Duodenal mucosa (tissue), 2 donors: ENCODE measurements around the gene GJC1.

ENCODE experiments used
- H3K27ac ChIP-seq: one replicate; pipeline ENCODE4 v1.7.0; 2013; ENCODE audit warnings: low read depth, low read length
- H3K27me3 ChIP-seq, 2 donors: one replicate each; pipeline ENCODE4 v1.7.0; 2013; ENCODE audit warnings: low read length in 2 of 2, control low read depth in 1 of 2; ENCODE audit not compliant: insufficient read depth in 2 of 2, control insufficient read depth in 1 of 2
- H3K36me3 ChIP-seq, 2 donors: one replicate each; pipeline ENCODE4 v1.7.0; 2013; ENCODE audit warnings: low read length in 2 of 2, control low read depth in 1 of 2; ENCODE audit not compliant: insufficient read depth in 2 of 2, control insufficient read depth in 1 of 2
- H3K4me1 ChIP-seq, 2 donors: one replicate each; pipeline ENCODE4 v1.7.0; 2013; ENCODE audit warnings: low read length in 2 of 2, control low read depth in 1 of 2; ENCODE audit not compliant: insufficient read depth in 2 of 2, control insufficient read depth in 1 of 2
- H3K4me3 ChIP-seq, 2 donors: one replicate each; pipeline ENCODE4 v1.7.0; 2013; ENCODE audit warnings: low read length in 2 of 2, low read depth in 1 of 2
- H3K9ac ChIP-seq, 2 donors: one replicate each; pipeline ENCODE4 v1.7.0; 2013; ENCODE audit warnings: low read length in 2 of 2, low read depth in 1 of 2
- H3K9me3 ChIP-seq, 2 donors: one replicate each; pipeline ENCODE4 v1.7.0; 2013; ENCODE audit warnings: low read length in 2 of 2, control low read depth in 1 of 2; ENCODE audit not compliant: control insufficient read depth in 1 of 2

The GJC1 gene

DNA sequence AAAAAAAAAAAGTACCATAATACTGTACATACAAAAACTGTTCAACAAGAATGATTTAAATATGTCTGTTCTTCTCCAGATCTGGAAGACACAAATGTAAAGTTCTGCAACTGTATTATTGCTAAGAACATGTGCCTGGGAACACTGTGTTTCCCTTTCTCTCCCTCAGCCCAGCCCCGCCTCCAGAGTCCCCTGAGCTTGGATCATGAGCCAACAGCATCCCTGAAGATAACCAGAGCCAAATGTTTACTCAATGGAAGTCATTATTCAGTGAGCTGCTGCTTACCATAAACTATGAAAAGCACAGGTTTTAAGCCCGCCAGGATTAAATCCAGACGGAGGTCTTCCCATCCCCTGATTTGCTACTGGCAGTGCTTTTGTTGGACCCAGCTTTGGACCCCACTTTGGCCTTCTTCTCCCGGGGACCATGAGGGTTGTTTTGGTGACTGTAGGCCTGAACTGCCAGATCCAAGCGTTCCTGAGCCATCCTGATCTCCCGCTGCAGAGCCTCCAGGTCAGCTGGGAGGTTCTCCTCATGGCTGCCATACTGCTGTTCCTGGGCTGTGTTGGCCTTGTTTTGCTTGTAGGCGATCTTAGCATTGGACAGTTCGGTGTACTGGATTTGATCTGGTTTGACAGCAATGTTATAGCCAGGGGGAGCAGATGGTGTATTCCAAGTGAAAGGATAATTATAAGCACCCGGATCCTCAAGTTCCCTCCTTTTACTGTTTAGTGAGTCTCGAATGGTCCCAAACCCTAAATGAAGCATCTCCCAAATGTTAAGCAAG, 25.6 kb downstream of the GJC1 start:
- H3K27ac ChIP-seq: no peak overlapping the region
- H3K9me3 ChIP-seq: no peaks in the 10 kb centered on the region
- no peaks in the 10 kb centered on the region for H3K4me1 ChIP-seq
- H3K27me3 ChIP-seq: peaks cover 0 to 6% of the 10 kb centered on the region in 2 donors
- H3K4me3 ChIP-seq: no peak overlapping the region
- no peaks in the 10 kb centered on the region for H3K36me3 ChIP-seq
- no peak overlapping the region for H3K9ac ChIP-seq

- no peak overlapping the region for H3K4me3 ChIP-seq
- H3K9ac ChIP-seq: no peak overlapping the region
- peaks cover 0 to 3% of the 10 kb centered on the region in 2 donors for H3K27me3 ChIP-seq
- H3K27ac ChIP-seq: no peak overlapping the region
- no peaks in the 10 kb centered on the region for H3K4me1 ChIP-seq
- H3K36me3 ChIP-seq: no peaks in the 10 kb centered on the region
- H3K9me3 ChIP-seq: no peaks in the 10 kb centered on the region
These were observed 28.2 kb downstream of the GJC1 start for GRCh38 chr17:44801880-44802279.

GRCh38 chr17:44798356-44798755, 31.7 kb downstream of the GJC1 start:
- Histone ChIP-seq H3K27me3 (no peaks in the 10 kb centered on the region), H3K4me1 (no peaks in the 10 kb centered on the region), H3K27ac (no peak overlapping the region), H3K36me3 (no peaks in the 10 kb centered on the region), H3K9me3 (no peaks in the 10 kb centered on the region), H3K4me3 (no peak overlapping the region), H3K9ac (no peak overlapping the region)

DNA sequence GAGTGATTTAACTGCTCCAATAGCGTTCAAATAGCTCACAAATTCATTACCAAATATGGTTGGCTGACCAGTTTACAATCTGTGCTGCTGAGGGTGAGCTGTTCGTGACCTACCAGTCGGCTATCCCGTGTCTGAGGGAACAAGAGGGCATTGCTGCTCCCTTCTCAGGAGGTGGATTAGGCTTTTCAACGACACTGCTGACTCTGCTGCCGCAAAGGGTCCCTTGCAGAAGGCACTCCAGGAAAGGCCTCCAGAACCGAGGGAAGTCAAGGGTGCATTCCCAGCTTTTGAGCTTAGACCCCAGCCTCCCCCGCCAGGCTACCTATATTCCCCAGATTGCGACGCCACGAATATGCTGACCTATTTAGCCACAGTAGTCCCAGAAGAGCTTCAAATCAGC, 32.3 kb downstream of the GJC1 start:
- H3K4me3 ChIP-seq: no peak overlapping the region
- H3K27ac ChIP-seq: no peak overlapping the region
- H3K9me3 ChIP-seq: no peaks in the 10 kb centered on the region
- no peak overlapping the region for H3K9ac ChIP-seq
- no peaks in the 10 kb centered on the region for H3K4me1 ChIP-seq
- no peaks in the 10 kb centered on the region for H3K36me3 ChIP-seq
- no peaks in the 10 kb centered on the region for H3K27me3 ChIP-seq

GRCh38 chr17:44796731-44797130, 33.4 kb downstream of the GJC1 start:
- Histone ChIP-seq H3K4me3 (no peak overlapping the region), H3K9ac (no peak overlapping the region), H3K27ac (no peak overlapping the region), H3K27me3 (no peaks in the 10 kb centered on the region), H3K9me3 (no peaks in the 10 kb centered on the region), H3K4me1 (no peaks in the 10 kb centered on the region), H3K36me3 (no peaks in the 10 kb centered on the region)

- Histone ChIP-seq H3K9me3 (no peaks in the 10 kb centered on the region), H3K36me3 (no peaks in the 10 kb centered on the region), H3K4me1 (no peaks in the 10 kb centered on the region), H3K9ac (no peak overlapping the region), H3K4me3 (no peak overlapping the region), H3K27ac (no peak overlapping the region), H3K27me3 (no peaks in the 10 kb centered on the region)
These were observed 34.2 kb downstream of the GJC1 start for GRCh38 chr17:44795928-44796327.

DNA sequence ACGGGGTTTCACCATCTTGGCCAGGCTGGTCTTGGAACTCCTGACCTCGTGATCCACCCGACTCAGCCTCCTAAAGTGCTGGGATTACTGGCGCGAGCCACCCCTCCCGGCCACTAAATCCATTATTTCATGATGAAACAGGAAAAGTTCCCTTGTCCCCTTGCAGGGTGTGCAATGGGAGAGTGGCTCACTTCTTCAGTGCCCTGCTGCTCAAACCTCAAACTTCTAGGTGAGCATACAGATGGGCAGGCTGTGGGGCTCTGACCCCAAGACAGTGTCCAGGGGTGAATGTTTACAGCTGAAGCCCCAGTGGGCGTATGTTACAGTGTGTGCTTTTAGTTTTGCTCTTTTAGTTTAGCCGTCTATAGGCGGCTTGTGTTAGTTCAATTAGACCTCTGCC, 34.7 kb downstream of the GJC1 start:
- Histone ChIP-seq H3K4me1 (no peaks in the 10 kb centered on the region), H3K4me3 (no peak overlapping the region), H3K9me3 (no peaks in the 10 kb centered on the region), H3K27me3 (no peaks in the 10 kb centered on the region), H3K36me3 (no peaks in the 10 kb centered on the region), H3K9ac (no peak overlapping the region), H3K27ac (no peak overlapping the region)

DNA sequence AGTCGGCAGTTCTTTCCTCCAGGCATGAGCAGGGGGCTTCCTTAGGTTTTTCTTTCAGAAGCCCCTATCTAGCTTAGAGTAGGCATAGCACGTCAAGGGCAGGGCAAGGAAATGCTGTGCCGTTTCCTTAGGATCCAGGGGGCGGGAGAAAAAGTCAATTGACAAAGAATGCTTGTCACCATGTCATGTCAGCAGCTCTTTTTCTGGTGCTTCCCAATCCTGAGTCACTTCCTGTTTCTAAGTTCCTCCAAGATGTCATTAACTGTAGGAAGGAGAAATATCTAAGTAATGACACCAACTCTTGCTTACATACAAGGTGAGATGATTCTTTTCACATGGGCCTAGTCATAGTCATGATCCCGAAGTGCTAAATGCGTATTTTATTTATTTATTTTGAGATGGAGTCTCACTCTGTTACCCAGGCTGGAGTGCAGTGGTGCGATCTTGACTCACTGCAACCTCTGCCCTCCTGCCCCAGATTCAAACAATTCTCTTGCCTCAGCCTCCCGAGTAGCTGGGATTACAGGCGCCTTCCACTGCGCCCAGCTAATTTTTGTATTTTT, 35.2 kb downstream of the GJC1 start:
- Histone ChIP-seq H3K36me3 (no peaks in the 10 kb centered on the region), H3K27me3 (no peaks in the 10 kb centered on the region), H3K27ac (no peak overlapping the region), H3K4me3 (no peak overlapping the region), H3K4me1 (no peaks in the 10 kb centered on the region), H3K9ac (no peak overlapping the region), H3K9me3 (no peaks in the 10 kb centered on the region)

- Histone ChIP-seq H3K9me3 (no peaks in the 10 kb centered on the region), H3K4me1 (no peaks in the 10 kb centered on the region), H3K27ac (no peak overlapping the region), H3K9ac (no peak overlapping the region), H3K27me3 (no peaks in the 10 kb centered on the region), H3K36me3 (no peaks in the 10 kb centered on the region), H3K4me3 (no peak overlapping the region)
These were observed 35.9 kb downstream of the GJC1 start for GRCh38 chr17:44793885-44794842.

DNA sequence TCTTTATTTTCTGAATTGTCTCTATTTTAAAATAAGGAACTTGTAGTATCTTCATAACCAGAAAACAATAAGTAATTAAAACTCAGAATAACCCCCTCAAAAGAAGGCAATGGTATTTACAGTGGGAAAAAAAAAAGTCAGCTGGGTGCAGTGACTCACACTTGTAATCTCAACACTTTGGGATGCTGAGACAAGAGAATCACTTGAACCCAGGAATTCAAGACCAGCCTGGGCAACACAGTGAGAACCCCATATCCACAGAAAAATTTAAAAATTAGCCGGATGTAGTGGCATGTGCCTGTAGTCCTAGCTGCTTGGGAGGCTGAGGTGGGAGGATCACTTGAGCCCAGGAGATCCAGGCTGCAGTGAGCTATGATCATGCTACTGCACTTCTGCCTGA, 37.8 kb downstream of the GJC1 start:
- no peaks in the 10 kb centered on the region for H3K4me1 ChIP-seq
- H3K9me3 ChIP-seq: no peaks in the 10 kb centered on the region
- H3K27ac ChIP-seq: no peak overlapping the region
- H3K9ac ChIP-seq: no peak overlapping the region
- H3K4me3 ChIP-seq: no peak overlapping the region
- H3K36me3 ChIP-seq: no peaks in the 10 kb centered on the region
- H3K27me3 ChIP-seq: no peaks in the 10 kb centered on the region
